Parathyroid adenoma (tissue), 2 donors: ENCODE data around the gene KIRREL3.
"Not testable (repeated sequence)": the region's sequence is repeated elsewhere in the genome, so short reads cannot be mapped to it uniquely, and the experiment has no call there.

ENCODE experiments used
- H2AFZ ChIP-seq: fragments of 300-600 bp; sonication (generic); one replicate; pipeline ENCODE4 v1.7.0; 2017; ENCODE audit warnings: antibody characterized with exemption, mild to moderate bottlenecking
- H3K27ac ChIP-seq: fragments of 300-600 bp; sonication (generic); one replicate; pipeline ENCODE4 v1.7.0; 2017
- H3K27me3 ChIP-seq: fragments of 300-600 bp; sonication (generic); one replicate; pipeline ENCODE4 v1.7.0; 2017; ENCODE audit warnings: low read length; ENCODE audit not compliant: control insufficient read depth, insufficient read depth
- H3K36me3 ChIP-seq: fragments of 300-600 bp; sonication (generic); one replicate; pipeline ENCODE4 v1.7.0; 2017; ENCODE audit warnings: low read length; ENCODE audit not compliant: control insufficient read depth, insufficient read depth
- H3K4me1 ChIP-seq: fragments of 300-600 bp; sonication (generic); one replicate; pipeline ENCODE4 v1.7.0; 2017; ENCODE audit warnings: control low read depth
- H3K4me2 ChIP-seq: fragments of 300-600 bp; sonication (generic); one replicate; pipeline ENCODE4 v1.7.0; 2017; ENCODE audit warnings: low read length
- H3K4me3 ChIP-seq: fragments of 300-600 bp; sonication (generic); one replicate; pipeline ENCODE4 v1.7.0; 2017; ENCODE audit warnings: low read depth, low read length
- H3K79me2 ChIP-seq: fragments of 300-600 bp; sonication (generic); one replicate; pipeline ENCODE4 v1.7.0; 2017; ENCODE audit warnings: control low read depth
- H3K9ac ChIP-seq: fragments of 300-600 bp; sonication (generic); one replicate; pipeline ENCODE4 v1.7.0; 2017; ENCODE audit warnings: mild to moderate bottlenecking
- H3K9me3 ChIP-seq: fragments of 300-600 bp; sonication (generic); one replicate; pipeline ENCODE4 v1.7.0; 2017; ENCODE audit warnings: low read length; ENCODE audit not compliant: control insufficient read depth
- TF ChIP-seq, protein P1 (sequence below): fragments of 300-600 bp; sonication (generic); IDR thresholded peaks from one replicate; pipeline ENCODE4 v1.7.0; 2017; ENCODE audit warnings: antibody characterized with exemption, mild to moderate bottlenecking
- donor health status: primary hyperparathyroidism.

Gene KIRREL3

GRCh38 chr11:126959700-126960099 lies 40.9 kb downstream of the KIRREL3 start:
- H3K27ac ChIP-seq = no peak overlapping the region
- TF ChIP-seq, protein P1, sequence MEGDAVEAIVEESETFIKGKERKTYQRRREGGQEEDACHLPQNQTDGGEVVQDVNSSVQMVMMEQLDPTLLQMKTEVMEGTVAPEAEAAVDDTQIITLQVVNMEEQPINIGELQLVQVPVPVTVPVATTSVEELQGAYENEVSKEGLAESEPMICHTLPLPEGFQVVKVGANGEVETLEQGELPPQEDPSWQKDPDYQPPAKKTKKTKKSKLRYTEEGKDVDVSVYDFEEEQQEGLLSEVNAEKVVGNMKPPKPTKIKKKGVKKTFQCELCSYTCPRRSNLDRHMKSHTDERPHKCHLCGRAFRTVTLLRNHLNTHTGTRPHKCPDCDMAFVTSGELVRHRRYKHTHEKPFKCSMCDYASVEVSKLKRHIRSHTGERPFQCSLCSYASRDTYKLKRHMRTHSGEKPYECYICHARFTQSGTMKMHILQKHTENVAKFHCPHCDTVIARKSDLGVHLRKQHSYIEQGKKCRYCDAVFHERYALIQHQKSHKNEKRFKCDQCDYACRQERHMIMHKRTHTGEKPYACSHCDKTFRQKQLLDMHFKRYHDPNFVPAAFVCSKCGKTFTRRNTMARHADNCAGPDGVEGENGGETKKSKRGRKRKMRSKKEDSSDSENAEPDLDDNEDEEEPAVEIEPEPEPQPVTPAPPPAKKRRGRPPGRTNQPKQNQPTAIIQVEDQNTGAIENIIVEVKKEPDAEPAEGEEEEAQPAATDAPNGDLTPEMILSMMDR = no peak
- H3K9ac ChIP-seq = no peak overlapping the region
- no peak overlapping the region for H3K4me2 ChIP-seq
- H3K4me3 ChIP-seq = no peak overlapping the region
- H2AFZ ChIP-seq = no peak overlapping the region
- no peaks in the 10 kb centered on the region for H3K27me3 ChIP-seq
- no peaks in the 10 kb centered on the region for H3K4me1 ChIP-seq
- H3K36me3 ChIP-seq = no peaks in the 10 kb centered on the region
- no peaks in the 10 kb centered on the region for H3K9me3 ChIP-seq
- H3K79me2 ChIP-seq = no peaks in the 10 kb centered on the region

GRCh38 chr11:126956635-126957034 lies 43.9 kb downstream of the KIRREL3 start:
- no peaks in the 10 kb centered on the region for H3K9me3 ChIP-seq
- H3K4me3 ChIP-seq = no peak overlapping the region
- H3K4me1 ChIP-seq = no peaks in the 10 kb centered on the region
- H3K36me3 ChIP-seq = no peaks in the 10 kb centered on the region
- H2AFZ ChIP-seq = no peak overlapping the region
- TF ChIP-seq, protein P1 = no peak
- no peak overlapping the region for H3K4me2 ChIP-seq
- H3K27ac ChIP-seq = no peak overlapping the region
- no peaks in the 10 kb centered on the region for H3K27me3 ChIP-seq
- H3K79me2 ChIP-seq = no peaks in the 10 kb centered on the region
- H3K9ac ChIP-seq = no peak overlapping the region

GRCh38 chr11:126952533-126952932 lies 48.0 kb downstream of the KIRREL3 start:
- H3K4me1 ChIP-seq, H3K79me2 ChIP-seq, H3K4me3 ChIP-seq, H3K9ac ChIP-seq, H3K27ac ChIP-seq, H2AFZ ChIP-seq, H3K27me3 ChIP-seq, H3K4me2 ChIP-seq, H3K36me3 ChIP-seq, H3K9me3 ChIP-seq: not testable (repeated sequence)

- no peak overlapping the region for H2AFZ ChIP-seq
- TF ChIP-seq, protein P1 = no peak
- H3K4me1 ChIP-seq = no peaks in the 10 kb centered on the region
- H3K9me3 ChIP-seq = no peaks in the 10 kb centered on the region
- H3K27me3 ChIP-seq = no peaks in the 10 kb centered on the region
- no peak overlapping the region for H3K27ac ChIP-seq
- H3K4me3 ChIP-seq = no peak overlapping the region
- no peak overlapping the region for H3K4me2 ChIP-seq
- H3K36me3 ChIP-seq = no peaks in the 10 kb centered on the region
- H3K79me2 ChIP-seq = no peaks in the 10 kb centered on the region
- H3K9ac ChIP-seq = no peak overlapping the region
These were observed 49.1 kb downstream of the KIRREL3 start for GRCh38 chr11:126951465-126951864.

DNA sequence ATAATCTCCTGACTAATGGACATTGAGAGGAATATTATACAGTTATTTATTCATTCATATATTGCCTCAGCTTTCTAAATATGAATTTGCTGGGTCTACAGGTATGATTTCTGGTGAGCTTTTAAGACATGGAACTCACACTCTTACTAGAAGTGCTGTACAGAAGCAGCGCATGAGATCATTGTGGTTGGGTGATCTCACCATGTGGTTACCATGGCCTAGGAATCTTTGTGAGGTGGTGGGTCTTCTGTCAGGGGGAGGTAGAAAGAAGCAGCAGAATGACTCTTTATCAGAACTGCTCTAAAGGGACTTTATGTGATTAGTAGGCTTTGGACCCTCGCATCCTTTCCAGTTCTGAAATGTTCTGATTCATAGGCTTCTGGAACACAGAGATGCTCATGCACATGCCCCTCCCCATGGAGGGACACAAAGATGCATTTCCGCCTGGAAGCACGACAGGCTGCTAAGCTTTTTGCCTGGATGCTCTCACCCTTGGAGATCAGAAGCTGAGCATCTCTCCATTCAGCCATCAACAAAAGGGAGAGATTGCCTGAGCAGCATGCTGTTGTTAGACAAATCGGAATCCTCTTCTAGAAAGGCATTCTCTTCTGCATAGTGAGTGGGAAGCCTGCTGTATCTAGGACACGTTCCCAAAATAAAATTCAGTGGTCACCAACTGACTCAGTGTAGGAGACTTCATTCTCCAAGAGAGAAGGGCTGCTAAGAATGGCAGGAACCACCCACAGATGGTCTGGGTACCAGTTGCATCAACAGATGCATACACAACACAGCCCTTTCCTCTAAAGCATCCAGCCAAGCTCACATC lies 51.3 kb downstream of the KIRREL3 start:
- no peaks in the 10 kb centered on the region for H3K27me3 ChIP-seq
- no peak overlapping the region for H3K9ac ChIP-seq

More for the DNA sequence above, 51.3 kb downstream of the KIRREL3 start:
- TF ChIP-seq, protein P1 = no peak
- Histone ChIP-seq H3K79me2 (no peaks in the 10 kb centered on the region), H3K9me3 (no peaks in the 10 kb centered on the region), H3K27ac (no peak overlapping the region), H3K36me3 (no peaks in the 10 kb centered on the region), H3K4me1 (no peaks in the 10 kb centered on the region), H3K4me2 (no peak overlapping the region), H2AFZ (no peak overlapping the region), H3K4me3 (no peak overlapping the region)
